Mesothelial cell of epicardium (in vitro differentiated cells): ENCODE measurements around the gene HMGN3. TPM values are rescaled to one million over a fixed set of nuclear protein-coding genes. Genes with fewer than 3 reads are reported as not detected.

ENCODE experiments used
- DNase-seq, 2 experiments: peaks; one replicate each; pipeline ENCODE4 v3.0.0; 2021; ENCODE audit warnings: low spot score in 2 of 2; ENCODE audit not compliant: unreplicated experiment in 2 of 2
- H3K27ac Mint-ChIP-seq: 2 replicates; pipeline ENCODE4 v1.8.0; 2021; ENCODE audit warnings: mixed read lengths
- H3K27me3 Mint-ChIP-seq: 2 replicates; pipeline ENCODE4 v1.8.0; 2021; ENCODE audit warnings: low read depth, mixed read lengths
- H3K36me3 Mint-ChIP-seq: 2 replicates; pipeline ENCODE4 v1.8.0; 2021; ENCODE audit warnings: mixed read lengths
- H3K4me1 Mint-ChIP-seq: 2 replicates; pipeline ENCODE4 v1.8.0; 2021; ENCODE audit warnings: mixed read lengths
- H3K4me3 Mint-ChIP-seq: 2 replicates; pipeline ENCODE4 v1.8.0; 2021; ENCODE audit warnings: mild to moderate bottlenecking, moderate library complexity, mixed read lengths
- H3K9me3 Mint-ChIP-seq: 2 replicates; pipeline ENCODE4 v1.8.0; 2021; ENCODE audit warnings: mixed read lengths
- CTCF ChIP-seq: fragments of 200-600 bp; sonication (generic); IDR thresholded peaks from one replicate; pipeline ENCODE4 v1.5.0; 2021; ENCODE audit warnings: antibody characterized with exemption; ENCODE audit not compliant: unreplicated experiment
- total RNA-seq: library from RNA; stranded (reverse); gene quantifications from 3 replicates; pipeline ENCODE4 v1.2.1, GENCODE V29; 2021

The HMGN3 gene
- total RNA-seq, 1 donor from 2014 or later: 104 TPM

- H3K9me3 Mint-ChIP-seq: no peaks in the 10 kb centered on the region
- H3K27me3 Mint-ChIP-seq: no peaks in the 10 kb centered on the region
- no peak for TF ChIP-seq CTCF
- H3K27ac Mint-ChIP-seq: peak overlapping the region; percentile 35
- H3K36me3 Mint-ChIP-seq: peaks cover 9% of the 10 kb centered on the region
- peaks cover 12% of the 10 kb centered on the region for H3K4me1 Mint-ChIP-seq
- H3K4me3 Mint-ChIP-seq: no peak overlapping the region
- no peak for DNase-seq
Measured at GRCh38 chr6:79225717-79226599, 8.5 kb downstream of the HMGN3 start.

GRCh38 chr6:79223611-79224404, 10.7 kb downstream of the HMGN3 start:
- no peak for TF ChIP-seq CTCF
- peaks cover 9% of the 10 kb centered on the region for H3K9me3 Mint-ChIP-seq
- DNase-seq: no peak
- H3K4me1 Mint-ChIP-seq: peaks cover 5% of the 10 kb centered on the region
- no peak overlapping the region for H3K4me3 Mint-ChIP-seq
- no peak overlapping the region for H3K27ac Mint-ChIP-seq
- no peaks in the 10 kb centered on the region for H3K27me3 Mint-ChIP-seq
- H3K36me3 Mint-ChIP-seq: peaks cover 13% of the 10 kb centered on the region

GRCh38 chr6:79215213-79215824, 19.2 kb downstream of the HMGN3 start:
- Mint-ChIP-seq H3K9me3 (peaks cover 11% of the 10 kb centered on the region), H3K36me3 (peaks cover 23% of the 10 kb centered on the region), H3K4me1 (peaks cover 16% of the 10 kb centered on the region), H3K4me3 (no peak overlapping the region), H3K27me3 (no peaks in the 10 kb centered on the region), H3K27ac (peak overlapping the region; percentile 11)
- no peak for TF ChIP-seq CTCF
- DNase-seq: no peak

GRCh38 chr6:79212859-79213258, 21.6 kb downstream of the HMGN3 start:
- H3K4me3 Mint-ChIP-seq: no peak overlapping the region
- TF ChIP-seq CTCF: no peak
- DNase-seq: no peak
- peaks cover 16% of the 10 kb centered on the region for H3K4me1 Mint-ChIP-seq
- no peak overlapping the region for H3K27ac Mint-ChIP-seq
- no peaks in the 10 kb centered on the region for H3K27me3 Mint-ChIP-seq
- H3K9me3 Mint-ChIP-seq: no peaks in the 10 kb centered on the region
- H3K36me3 Mint-ChIP-seq: peaks cover 25% of the 10 kb centered on the region

- Mint-ChIP-seq H3K4me3 (no peak overlapping the region), H3K27me3 (no peaks in the 10 kb centered on the region), H3K9me3 (no peaks in the 10 kb centered on the region), H3K27ac (no peak overlapping the region), H3K36me3 (peaks cover 48% of the 10 kb centered on the region), H3K4me1 (no peaks in the 10 kb centered on the region)
- no peak for DNase-seq
- TF ChIP-seq CTCF: no peak
Measured at GRCh38 chr6:79208816-79209215, 25.7 kb downstream of the HMGN3 start.
